AG04449 (cell line): ENCODE measurements around the gene ASF1B.

ENCODE experiments used
- CTCF ChIA-PET: fragments of 350-600 bp; formaldehyde crosslinking; extraction: SDS; loops from one replicate; lab custom pipeline; 2021; ENCODE audit warnings: antibody characterized with exemption; lab: Yijun Ruan, JAX
- POLR2A ChIA-PET: fragments of 400-600, 350-600 bp; formaldehyde crosslinking; extraction: SDS; loops from one replicate; lab custom pipeline; 2020; ENCODE audit warnings: antibody characterized with exemption, inconsistent platforms; lab: Yijun Ruan, JAX
- DNase-seq: peaks from one replicate; pipeline ENCODE4 v3.0.0-alpha.2; 2010; ENCODE audit warnings: low read depth, low spot score
- H3K4me3 ChIP-seq: 2 replicates; pipeline ENCODE4 v1.5.1; 2011; ENCODE audit warnings: low read depth, mild to moderate bottlenecking, control low read depth, low read length
- TF ChIP-seq, protein P1 (sequence below): IDR thresholded peaks from one replicate; pipeline ENCODE4 v1.5.1; 2011; ENCODE audit warnings: mild to moderate bottlenecking, moderate library complexity, low read length, control low read depth, inconsistent platforms; ENCODE audit not compliant: insufficient read depth; ENCODE audit errors: missing control alignments

ASF1B gene

DNA sequence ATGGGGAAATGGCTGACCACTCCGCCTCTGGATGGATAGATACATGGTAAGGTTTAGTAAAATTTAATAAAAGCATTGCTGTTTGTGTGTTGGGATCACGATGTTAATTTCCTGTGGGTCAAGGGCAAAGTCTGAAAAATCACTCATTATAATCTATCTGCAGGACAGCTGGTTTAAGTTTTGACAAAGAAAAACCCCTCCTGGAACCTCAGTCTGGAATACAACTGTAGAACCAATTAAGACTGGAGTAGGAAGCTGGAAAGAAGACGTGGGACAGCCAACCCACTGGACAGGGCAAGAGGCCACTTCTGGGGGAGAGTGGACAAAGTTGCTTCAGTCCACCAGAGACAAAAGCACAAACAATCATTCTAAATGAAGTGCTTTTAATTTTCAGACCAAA lies 17.2 kb downstream of the ASF1B start:
- TF ChIP-seq, protein P1, sequence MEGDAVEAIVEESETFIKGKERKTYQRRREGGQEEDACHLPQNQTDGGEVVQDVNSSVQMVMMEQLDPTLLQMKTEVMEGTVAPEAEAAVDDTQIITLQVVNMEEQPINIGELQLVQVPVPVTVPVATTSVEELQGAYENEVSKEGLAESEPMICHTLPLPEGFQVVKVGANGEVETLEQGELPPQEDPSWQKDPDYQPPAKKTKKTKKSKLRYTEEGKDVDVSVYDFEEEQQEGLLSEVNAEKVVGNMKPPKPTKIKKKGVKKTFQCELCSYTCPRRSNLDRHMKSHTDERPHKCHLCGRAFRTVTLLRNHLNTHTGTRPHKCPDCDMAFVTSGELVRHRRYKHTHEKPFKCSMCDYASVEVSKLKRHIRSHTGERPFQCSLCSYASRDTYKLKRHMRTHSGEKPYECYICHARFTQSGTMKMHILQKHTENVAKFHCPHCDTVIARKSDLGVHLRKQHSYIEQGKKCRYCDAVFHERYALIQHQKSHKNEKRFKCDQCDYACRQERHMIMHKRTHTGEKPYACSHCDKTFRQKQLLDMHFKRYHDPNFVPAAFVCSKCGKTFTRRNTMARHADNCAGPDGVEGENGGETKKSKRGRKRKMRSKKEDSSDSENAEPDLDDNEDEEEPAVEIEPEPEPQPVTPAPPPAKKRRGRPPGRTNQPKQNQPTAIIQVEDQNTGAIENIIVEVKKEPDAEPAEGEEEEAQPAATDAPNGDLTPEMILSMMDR: no peak
- POLR2A ChIA-PET: no interaction called here
- CTCF ChIA-PET: interaction anchor here (0.9 to 2.5 kb wide), 3 partner anchors 17 to 240 kb away, joined by 3 to 10 read pairs (median 5); partner anchors contain the start of genes ASF1B and MISP3
- H3K4me3 ChIP-seq: peak overlapping the region; percentile 57
- no peak for DNase-seq

DNA sequence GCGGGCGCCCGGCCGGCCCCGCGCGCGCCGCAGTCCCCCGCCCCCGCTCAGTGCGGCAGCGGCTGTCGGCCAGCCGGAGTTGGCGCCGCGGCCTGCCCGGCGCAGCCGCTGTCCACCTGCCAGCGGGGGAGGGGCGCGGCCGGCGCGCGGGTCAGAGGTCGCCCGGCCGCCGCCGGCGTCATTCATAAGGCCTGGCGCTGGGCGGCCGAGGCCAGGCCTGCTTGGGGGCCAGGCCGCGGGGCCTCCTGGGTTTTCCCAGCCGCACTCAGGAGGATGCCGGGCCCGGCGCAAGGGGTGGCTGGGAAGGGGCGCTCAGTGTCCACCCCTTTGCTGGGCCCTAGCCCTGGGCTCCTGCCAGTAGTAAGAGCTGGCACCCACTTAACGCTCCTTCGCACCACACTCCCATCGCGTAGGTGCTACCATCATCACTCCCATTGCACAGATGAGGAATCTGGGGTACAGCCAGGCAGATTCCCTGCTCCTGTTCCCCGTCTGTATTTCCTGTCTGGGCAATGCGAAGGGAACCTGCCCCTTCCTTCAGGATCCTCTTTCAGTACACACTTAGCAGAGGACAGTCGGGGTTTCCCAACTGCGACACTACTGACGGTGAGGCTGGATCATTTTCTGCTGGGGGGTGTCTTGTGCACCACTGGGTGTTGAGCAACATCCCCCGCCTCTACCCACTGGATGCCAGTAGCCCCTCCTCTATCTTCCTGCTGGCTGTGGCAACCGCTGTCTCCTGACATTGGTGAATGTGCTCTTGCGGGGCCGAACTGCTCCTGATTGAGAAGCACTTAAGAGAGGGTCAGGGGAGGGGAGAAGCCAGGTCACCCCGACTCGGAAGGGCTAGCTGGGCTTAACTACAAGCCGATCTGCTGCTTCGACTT lies 18.0 kb downstream of the ASF1B start:
- TF ChIP-seq, protein P1: no peak
- DNase-seq: peak; percentile 47
- ChIA-PET POLR2A (interaction anchor here (0.6 to 1.0 kb wide), 2 partner anchors 26 to 277 kb away, joined by 3 read pairs; no protein-coding TSS in a partner anchor), CTCF (interaction anchor here (0.9 to 2.5 kb wide), 3 partner anchors 18 to 239 kb away, joined by 3 to 10 read pairs (median 5); partner anchors contain the start of genes ASF1B and MISP3)
- H3K4me3 ChIP-seq: peak overlapping the region; percentile 57

DNA sequence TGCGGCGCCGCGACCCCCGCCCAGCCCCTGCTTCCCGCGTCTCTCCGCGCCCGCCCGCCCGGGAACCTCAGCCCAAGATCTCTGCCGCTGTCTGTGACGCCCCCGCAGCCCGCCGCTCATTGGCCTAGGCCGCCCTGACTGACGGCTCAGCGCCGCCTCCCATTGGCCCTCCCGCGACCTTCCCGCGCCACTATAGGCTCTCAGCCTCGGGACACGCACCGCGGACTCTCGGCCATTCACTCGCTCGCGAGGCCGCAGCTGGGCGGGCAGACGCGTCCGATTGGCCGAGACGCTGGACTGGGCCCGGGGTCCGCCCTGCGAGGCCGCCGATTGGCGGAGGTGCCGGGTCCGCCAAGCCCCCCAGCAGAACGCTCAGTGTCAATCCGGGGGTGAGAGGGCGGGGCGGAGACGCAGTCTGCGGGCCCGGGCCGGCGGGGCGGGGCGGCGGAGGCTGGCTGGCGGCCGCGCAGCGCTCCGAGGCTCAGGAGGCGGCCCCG lies 18.7 kb downstream of the ASF1B start, which contains the start of gene PRKACA:
PRKACA (minus strand) TSS at position 95 of the 497 bp plus-strand sequence. CDS start 215 bp downstream, outside the sequence.
- peak within 1 kb of the TSS; percentile 76 for H3K4me3 ChIP-seq
- peak; percentile 84 for DNase-seq
- TF ChIP-seq, protein P1: no peak
- CTCF ChIA-PET: interaction anchor here (2.5 kb wide), 1 partner anchor 19 kb away, joined by 10 read pairs; the partner anchor contains the start of gene ASF1B
- POLR2A ChIA-PET: interaction anchor here (0.6 to 1.0 kb wide), 2 partner anchors 26 to 276 kb away, joined by 3 read pairs; no protein-coding TSS in a partner anchor

DNA sequence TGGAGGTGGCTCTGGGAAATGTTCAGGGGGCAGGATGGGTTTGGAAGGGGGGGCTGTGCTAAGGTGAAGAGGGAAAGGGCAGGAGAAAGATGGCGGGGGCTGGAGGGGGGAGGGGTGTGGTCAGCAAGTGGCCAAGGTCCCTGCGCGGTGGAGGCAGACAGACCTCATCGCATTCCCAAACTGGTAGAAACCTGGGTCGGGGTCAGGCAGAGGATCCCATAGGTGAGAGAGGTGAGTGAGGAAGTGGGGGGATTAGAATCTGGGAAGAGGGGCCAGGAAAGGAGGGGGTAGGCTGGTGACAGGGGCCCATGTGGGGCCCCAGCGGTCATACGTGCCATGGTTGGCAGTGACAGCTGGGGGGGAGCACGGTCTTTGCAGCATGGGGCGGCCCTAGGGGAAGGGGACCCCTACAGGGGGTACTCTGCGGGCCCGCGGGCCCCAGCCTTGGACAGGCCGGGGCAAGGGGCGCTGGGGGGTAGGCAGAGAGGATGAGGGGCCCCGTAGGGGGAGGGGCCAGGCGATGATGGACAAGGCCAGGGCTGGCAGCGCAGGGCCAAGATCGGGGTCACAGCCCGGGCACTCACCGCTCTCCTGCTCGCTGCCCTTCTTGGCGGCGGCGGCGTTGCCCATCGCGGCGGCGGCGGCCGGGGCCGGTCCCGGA lies 19.3 kb downstream of the ASF1B start:
- TF ChIP-seq, protein P1: no peak
- ChIA-PET POLR2A (interaction anchor here (1.0 kb wide), 1 partner anchor 25 kb away, joined by 3 read pairs; no protein-coding TSS in a partner anchor), CTCF (interaction anchor here (2.5 kb wide), 1 partner anchor 20 kb away, joined by 10 read pairs; the partner anchor contains the start of gene ASF1B)
- no peak for DNase-seq
- peak overlapping the region; percentile 76 for H3K4me3 ChIP-seq

DNA sequence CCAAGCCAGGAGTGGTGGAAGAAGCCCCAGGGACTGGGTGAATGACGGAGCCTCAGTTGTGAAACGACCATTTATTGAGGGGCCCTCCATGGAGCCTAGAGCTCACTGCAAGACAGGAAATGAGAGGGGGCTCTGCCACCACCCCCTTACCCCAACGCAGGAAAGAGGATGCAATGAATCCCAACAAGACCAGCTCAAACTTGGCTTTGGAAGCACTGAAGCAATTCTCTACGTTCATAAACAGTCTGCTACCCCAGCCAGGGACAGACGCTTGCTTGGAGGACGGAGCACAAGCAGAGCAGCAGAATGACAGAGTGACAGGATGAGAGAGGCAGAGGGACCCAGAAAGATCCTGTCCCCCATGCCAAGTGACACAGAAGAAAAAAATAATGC lies 19.9 kb downstream of the ASF1B start:
- no peak for DNase-seq
- H3K4me3 ChIP-seq: peak overlapping the region; percentile 76
- POLR2A ChIA-PET: no interaction called here
- CTCF ChIA-PET: interaction anchor here (0.9 to 3.9 kb wide), 5 partner anchors 17 to 25 kb away, joined by 3 to 28 read pairs (median 3); partner anchors contain the start of gene ASF1B
- TF ChIP-seq, protein P1: no peak
